ENCODE data around the gene GID8.
A peak's percentile ranks its signal among the peaks of the same experiment; 100 is the strongest.

DNA sequence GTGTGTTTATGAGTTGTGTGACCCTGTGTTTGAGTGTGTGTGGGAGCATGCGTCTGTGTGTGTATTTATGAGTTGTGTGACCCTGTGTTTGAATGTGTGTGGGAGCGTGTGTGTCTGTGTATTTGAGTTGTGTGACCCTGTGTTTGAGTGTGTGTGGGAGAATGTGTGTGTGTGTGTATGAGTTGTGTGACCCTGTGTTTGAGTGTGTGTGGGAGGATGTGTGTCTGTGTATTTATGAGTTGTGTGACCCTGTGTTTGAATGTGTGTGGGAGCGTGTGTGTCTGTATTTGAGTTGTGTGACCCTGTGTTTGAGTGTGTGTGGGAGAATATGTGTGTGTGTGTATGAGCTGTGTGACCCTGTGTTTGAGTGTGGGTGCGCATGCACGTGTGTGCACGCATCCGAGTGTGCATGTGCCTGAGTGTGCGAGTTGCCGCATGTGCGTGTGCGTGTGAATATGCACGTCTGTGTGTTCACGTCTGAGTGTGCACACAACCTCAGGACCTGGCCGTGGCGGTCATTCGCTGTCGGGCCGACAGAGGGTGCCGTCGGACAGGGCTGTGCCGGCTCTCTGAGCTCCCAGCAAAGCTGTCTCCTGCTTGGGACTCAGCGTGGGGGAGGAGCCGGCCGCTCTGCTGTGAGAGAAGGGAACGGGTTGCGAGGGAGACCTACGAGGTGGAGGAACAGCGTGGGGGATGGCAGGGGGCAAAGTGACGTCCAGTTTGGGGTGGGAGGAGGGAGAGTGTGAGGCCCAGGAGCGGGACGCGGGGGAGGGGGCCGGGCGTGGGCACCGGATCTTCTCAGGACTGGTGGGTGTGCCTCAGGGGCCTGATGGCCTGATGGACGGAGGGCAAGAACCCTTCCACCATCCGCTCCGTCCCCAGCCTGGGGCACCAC, 34.2 kb downstream of the GID8 start:
- TF ChIP-seq, protein P1, sequence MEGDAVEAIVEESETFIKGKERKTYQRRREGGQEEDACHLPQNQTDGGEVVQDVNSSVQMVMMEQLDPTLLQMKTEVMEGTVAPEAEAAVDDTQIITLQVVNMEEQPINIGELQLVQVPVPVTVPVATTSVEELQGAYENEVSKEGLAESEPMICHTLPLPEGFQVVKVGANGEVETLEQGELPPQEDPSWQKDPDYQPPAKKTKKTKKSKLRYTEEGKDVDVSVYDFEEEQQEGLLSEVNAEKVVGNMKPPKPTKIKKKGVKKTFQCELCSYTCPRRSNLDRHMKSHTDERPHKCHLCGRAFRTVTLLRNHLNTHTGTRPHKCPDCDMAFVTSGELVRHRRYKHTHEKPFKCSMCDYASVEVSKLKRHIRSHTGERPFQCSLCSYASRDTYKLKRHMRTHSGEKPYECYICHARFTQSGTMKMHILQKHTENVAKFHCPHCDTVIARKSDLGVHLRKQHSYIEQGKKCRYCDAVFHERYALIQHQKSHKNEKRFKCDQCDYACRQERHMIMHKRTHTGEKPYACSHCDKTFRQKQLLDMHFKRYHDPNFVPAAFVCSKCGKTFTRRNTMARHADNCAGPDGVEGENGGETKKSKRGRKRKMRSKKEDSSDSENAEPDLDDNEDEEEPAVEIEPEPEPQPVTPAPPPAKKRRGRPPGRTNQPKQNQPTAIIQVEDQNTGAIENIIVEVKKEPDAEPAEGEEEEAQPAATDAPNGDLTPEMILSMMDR (IDR thresholded peaks at IDR 0.05): peak; percentile 73 to 95 (median 90)
- TF ChIP-seq POLR2A (IDR thresholded peaks at IDR 0.05): no peak

Measured in adrenal gland (tissue), 5 donors.